Duodenal mucosa (tissue), 2 donors: Measurements from ENCODE around the gene AWAT1.
"Not testable (repeated sequence)": the region's sequence is repeated elsewhere in the genome, so short reads cannot be mapped to it uniquely, and the experiment has no call there.

Source experiments
- H3K27ac ChIP-seq: one replicate; pipeline ENCODE4 v1.7.0; 2013; ENCODE audit warnings: low read depth, low read length
- H3K27me3 ChIP-seq, 2 donors: one replicate each; pipeline ENCODE4 v1.7.0; 2013; ENCODE audit warnings: low read length in 2 of 2, control low read depth in 1 of 2; ENCODE audit not compliant: insufficient read depth in 2 of 2, control insufficient read depth in 1 of 2
- H3K36me3 ChIP-seq, 2 donors: one replicate each; pipeline ENCODE4 v1.7.0; 2013; ENCODE audit warnings: low read length in 2 of 2, control low read depth in 1 of 2; ENCODE audit not compliant: insufficient read depth in 2 of 2, control insufficient read depth in 1 of 2
- H3K4me1 ChIP-seq, 2 donors: one replicate each; pipeline ENCODE4 v1.7.0; 2013; ENCODE audit warnings: low read length in 2 of 2, control low read depth in 1 of 2; ENCODE audit not compliant: insufficient read depth in 2 of 2, control insufficient read depth in 1 of 2
- H3K4me3 ChIP-seq, 2 donors: one replicate each; pipeline ENCODE4 v1.7.0; 2013; ENCODE audit warnings: low read length in 2 of 2, low read depth in 1 of 2
- H3K9ac ChIP-seq, 2 donors: one replicate each; pipeline ENCODE4 v1.7.0; 2013; ENCODE audit warnings: low read length in 2 of 2, low read depth in 1 of 2
- H3K9me3 ChIP-seq, 2 donors: one replicate each; pipeline ENCODE4 v1.7.0; 2013; ENCODE audit warnings: low read length in 2 of 2, control low read depth in 1 of 2; ENCODE audit not compliant: control insufficient read depth in 1 of 2

The AWAT1 gene

GRCh38 chrX:70234355-70234754 lies at the start of gene AWAT1:
Gene AWAT1, plus strand, starts transcription at chrX:70234655. Its CDS starts 41 bp downstream, at chrX:70234696.
- Histone ChIP-seq H3K9ac (no peak within 1 kb of the TSS), H3K27ac (no peak within 1 kb of the TSS), H3K9me3 (no peaks in the 10 kb centered on the region), H3K36me3 (no peaks in the 10 kb centered on the region), H3K4me3 (no peak within 1 kb of the TSS), H3K27me3 (no peaks in the 10 kb centered on the region), H3K4me1 (no peaks in the 10 kb centered on the region)

GRCh38 chrX:70190225-70190624 lies 44.2 kb upstream of the AWAT1 start:
- H3K9ac ChIP-seq = no peak overlapping the region
- no peaks in the 10 kb centered on the region for H3K9me3 ChIP-seq

GRCh38 chrX:70196961-70197720 lies 37.3 kb upstream of the AWAT1 start:
- Histone ChIP-seq H3K9me3 (no peaks in the 10 kb centered on the region), H3K27ac (no peak overlapping the region), H3K4me1 (no peaks in the 10 kb centered on the region), H3K36me3 (no peaks in the 10 kb centered on the region), H3K27me3 (no peaks in the 10 kb centered on the region), H3K4me3 (no peak overlapping the region), H3K9ac (no peak overlapping the region)

More at GRCh38 chrX:70190225-70190624, 44.2 kb upstream of the AWAT1 start:
- Histone ChIP-seq H3K4me1 (no peaks in the 10 kb centered on the region), H3K27ac (no peak overlapping the region), H3K36me3 (no peaks in the 10 kb centered on the region), H3K27me3 (no peaks in the 10 kb centered on the region), H3K4me3 (no peak overlapping the region)

- no peaks in the 10 kb centered on the region for H3K27me3 ChIP-seq
- no peaks in the 10 kb centered on the region for H3K36me3 ChIP-seq
Measured at GRCh38 chrX:70201732-70202131, 32.7 kb upstream of the AWAT1 start.

GRCh38 chrX:70208479-70208878 lies 26.0 kb upstream of the AWAT1 start:
- no peaks in the 10 kb centered on the region for H3K36me3 ChIP-seq
- no peaks in the 10 kb centered on the region for H3K27me3 ChIP-seq
- no peaks in the 10 kb centered on the region for H3K4me1 ChIP-seq
- H3K9me3 ChIP-seq = no peaks in the 10 kb centered on the region
- no peak overlapping the region for H3K9ac ChIP-seq
- no peak overlapping the region for H3K4me3 ChIP-seq
- no peak overlapping the region for H3K27ac ChIP-seq

More at GRCh38 chrX:70201732-70202131, 32.7 kb upstream of the AWAT1 start:
- Histone ChIP-seq H3K4me3 (no peak overlapping the region), H3K27ac (no peak overlapping the region), H3K9me3 (no peaks in the 10 kb centered on the region), H3K4me1 (no peaks in the 10 kb centered on the region), H3K9ac (no peak overlapping the region)

- H3K9ac ChIP-seq, H3K27me3 ChIP-seq, H3K4me1 ChIP-seq, H3K36me3 ChIP-seq, H3K4me3 ChIP-seq, H3K27ac ChIP-seq, H3K9me3 ChIP-seq: not testable (repeated sequence)
Measured at GRCh38 chrX:70209570-70209969, 24.9 kb upstream of the AWAT1 start.

- Histone ChIP-seq H3K9me3 (no peaks in the 10 kb centered on the region), H3K9ac (no peak overlapping the region), H3K36me3 (no peaks in the 10 kb centered on the region), H3K27me3 (no peaks in the 10 kb centered on the region), H3K27ac (no peak overlapping the region), H3K4me1 (no peaks in the 10 kb centered on the region), H3K4me3 (no peak overlapping the region)
Measured at GRCh38 chrX:70219938-70220764, 14.3 kb upstream of the AWAT1 start.

GRCh38 chrX:70226048-70226447 lies 8.4 kb upstream of the AWAT1 start:
- Histone ChIP-seq H3K4me1 (no peaks in the 10 kb centered on the region), H3K27ac (no peak overlapping the region), H3K4me3 (no peak overlapping the region), H3K9me3 (no peaks in the 10 kb centered on the region), H3K36me3 (no peaks in the 10 kb centered on the region), H3K27me3 (no peaks in the 10 kb centered on the region), H3K9ac (no peak overlapping the region)

- Histone ChIP-seq H3K27ac (no peak overlapping the region), H3K4me3 (no peak overlapping the region), H3K4me1 (no peaks in the 10 kb centered on the region), H3K9me3 (no peaks in the 10 kb centered on the region), H3K9ac (no peak overlapping the region), H3K27me3 (no peaks in the 10 kb centered on the region), H3K36me3 (no peaks in the 10 kb centered on the region)
Measured at GRCh38 chrX:70226687-70227086, 7.8 kb upstream of the AWAT1 start.

GRCh38 chrX:70231666-70232065 lies 2.8 kb upstream of the AWAT1 start:
- H3K4me1 ChIP-seq = no peaks in the 10 kb centered on the region
- no peaks in the 10 kb centered on the region for H3K27me3 ChIP-seq
- H3K9me3 ChIP-seq = no peaks in the 10 kb centered on the region
- no peak overlapping the region for H3K9ac ChIP-seq
- no peaks in the 10 kb centered on the region for H3K36me3 ChIP-seq
- no peak overlapping the region for H3K4me3 ChIP-seq
- H3K27ac ChIP-seq = no peak overlapping the region
